H1 (cell line): Measurements from ENCODE around the gene LAT. TPM values are rescaled to one million over a fixed set of nuclear protein-coding genes. Genes with fewer than 3 reads are reported as not detected.

Source experiments
- BACH1 ChIP-seq: IDR thresholded peaks from 2 replicates; pipeline ENCODE4 v1.6.1; 2012; ENCODE audit warnings: low read length, improper control_type of control experiment
- FOSL1 ChIP-seq: IDR thresholded peaks from 2 replicates; pipeline ENCODE4 v1.6.1; 2011; ENCODE audit warnings: mild to moderate bottlenecking, low read depth, low read length, moderate library complexity; ENCODE audit not compliant: insufficient read depth
- MAFK ChIP-seq: IDR thresholded peaks from 2 replicates; pipeline ENCODE4 v1.6.1; 2012; ENCODE audit warnings: low read depth, mild to moderate bottlenecking, improper control_type of control experiment, low read length
- POLR2AphosphoS5 ChIP-seq: IDR thresholded peaks from 2 replicates; pipeline ENCODE4 v1.6.1; 2011; ENCODE audit warnings: low read depth, low read length
- RAD21 ChIP-seq, 2 experiments: IDR thresholded peaks in 1 of 2; conservative IDR thresholded peaks in 1 of 2; 2 replicates each; pipeline ENCODE4 v1.6.1; 2011; ENCODE audit warnings: low read depth in 2 of 2, low read length in 2 of 2, improper control_type of control experiment in 1 of 2, inconsistent platforms in 1 of 2, mild to moderate bottlenecking in 1 of 2, moderate library complexity in 1 of 2
- RBBP5 ChIP-seq: IDR thresholded peaks from 2 replicates; pipeline ENCODE4 v1.7.1; 2012; ENCODE audit warnings: low read depth, mild to moderate bottlenecking, inconsistent platforms, low read length, moderate library complexity, borderline replicate concordance
- ZNF274 ChIP-seq: IDR thresholded peaks from 2 replicates; pipeline ENCODE4 v1.7.0; 2012; ENCODE audit warnings: low read length, borderline replicate concordance; ENCODE audit errors: extremely low read depth
- polyA plus RNA-seq, 7 experiments: library from polyadenylated mRNA; depleted of rRNA in 3 of 7; stranded (reverse) in 5 of 7; unstranded in 2 of 7; fragments of >200 nt in 5 of 7; fragments of 200-250 nt in 2 of 7; gene quantifications; 1 replicate in 5 of 7; 2 replicates in 1 of 7; 4 replicates in 1 of 7; pipeline versions ENCODE4 v1.2.1 to v1.2.3, GENCODE V29; 2011 to 2013; ENCODE audit warnings: missing spikeins in 2 of 7, mixed read lengths in 2 of 7
- total RNA-seq: library from RNA; stranded (reverse); fragmentation: NEBNext Ultra II Directional; extraction: Animal tissue kit (Norgen Biotek cat#: 25700); gene quantifications from 2 replicates; pipeline ENCODE4 v1.2.1, GENCODE V29; 2021
- TF ChIP-seq, protein P1 (sequence below): fragments of 300-600 bp; sonication (generic); IDR thresholded peaks from 2 replicates; pipeline ENCODE4 v1.7.1; 2012; ENCODE audit warnings: low read length, moderate library complexity, mild to moderate bottlenecking, inconsistent platforms; ENCODE audit not compliant: insufficient replicate concordance
- TF ChIP-seq, protein P2 (sequence below): IDR thresholded peaks from 2 replicates; pipeline ENCODE4 v1.6.1; 2012; ENCODE audit warnings: inconsistent platforms

Gene LAT
- total and polyA plus RNA-seq, 2 of the 8 experiments (the other 6 are each of a cell fraction or from before 2014, with no cell fraction given), result 2.7 to 3.4 TPM

DNA sequence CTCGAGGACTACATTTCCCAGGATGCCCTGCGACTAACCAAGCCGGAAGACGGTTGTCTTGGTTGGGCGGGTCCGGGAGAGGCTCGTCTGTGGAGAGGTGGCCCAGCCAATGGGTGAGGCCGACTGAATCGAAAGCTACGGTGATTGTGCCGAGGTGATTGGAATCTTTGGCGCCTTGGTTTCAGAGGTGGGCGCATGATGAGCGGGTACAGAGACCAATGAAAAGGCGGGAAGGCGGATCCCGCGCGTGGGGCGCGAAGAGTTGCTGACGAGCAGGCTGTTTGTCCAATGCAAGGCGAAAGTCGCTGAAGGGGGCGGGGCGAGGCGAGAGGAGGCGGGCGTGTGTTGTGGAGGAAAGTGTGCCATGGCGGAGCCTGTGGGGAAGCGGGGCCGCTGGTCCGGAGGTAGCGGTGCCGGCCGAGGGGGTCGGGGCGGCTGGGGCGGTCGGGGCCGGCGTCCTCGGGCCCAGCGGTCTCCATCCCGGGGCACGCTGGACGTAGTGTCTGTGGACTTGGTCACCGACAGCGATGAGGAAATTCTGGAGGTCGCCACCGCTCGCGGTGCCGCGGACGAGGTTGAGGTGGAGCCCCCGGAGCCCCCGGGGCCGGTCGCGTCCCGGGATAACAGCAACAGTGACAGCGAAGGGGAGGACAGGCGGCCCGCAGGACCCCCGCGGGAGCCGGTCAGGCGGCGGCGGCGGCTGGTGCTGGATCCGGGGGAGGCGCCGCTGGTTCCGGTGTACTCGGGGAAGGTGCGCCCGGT, 34.0 kb upstream of the LAT start, which contains the start of gene NFATC2IP (continued):
- TF ChIP-seq, protein P1, sequence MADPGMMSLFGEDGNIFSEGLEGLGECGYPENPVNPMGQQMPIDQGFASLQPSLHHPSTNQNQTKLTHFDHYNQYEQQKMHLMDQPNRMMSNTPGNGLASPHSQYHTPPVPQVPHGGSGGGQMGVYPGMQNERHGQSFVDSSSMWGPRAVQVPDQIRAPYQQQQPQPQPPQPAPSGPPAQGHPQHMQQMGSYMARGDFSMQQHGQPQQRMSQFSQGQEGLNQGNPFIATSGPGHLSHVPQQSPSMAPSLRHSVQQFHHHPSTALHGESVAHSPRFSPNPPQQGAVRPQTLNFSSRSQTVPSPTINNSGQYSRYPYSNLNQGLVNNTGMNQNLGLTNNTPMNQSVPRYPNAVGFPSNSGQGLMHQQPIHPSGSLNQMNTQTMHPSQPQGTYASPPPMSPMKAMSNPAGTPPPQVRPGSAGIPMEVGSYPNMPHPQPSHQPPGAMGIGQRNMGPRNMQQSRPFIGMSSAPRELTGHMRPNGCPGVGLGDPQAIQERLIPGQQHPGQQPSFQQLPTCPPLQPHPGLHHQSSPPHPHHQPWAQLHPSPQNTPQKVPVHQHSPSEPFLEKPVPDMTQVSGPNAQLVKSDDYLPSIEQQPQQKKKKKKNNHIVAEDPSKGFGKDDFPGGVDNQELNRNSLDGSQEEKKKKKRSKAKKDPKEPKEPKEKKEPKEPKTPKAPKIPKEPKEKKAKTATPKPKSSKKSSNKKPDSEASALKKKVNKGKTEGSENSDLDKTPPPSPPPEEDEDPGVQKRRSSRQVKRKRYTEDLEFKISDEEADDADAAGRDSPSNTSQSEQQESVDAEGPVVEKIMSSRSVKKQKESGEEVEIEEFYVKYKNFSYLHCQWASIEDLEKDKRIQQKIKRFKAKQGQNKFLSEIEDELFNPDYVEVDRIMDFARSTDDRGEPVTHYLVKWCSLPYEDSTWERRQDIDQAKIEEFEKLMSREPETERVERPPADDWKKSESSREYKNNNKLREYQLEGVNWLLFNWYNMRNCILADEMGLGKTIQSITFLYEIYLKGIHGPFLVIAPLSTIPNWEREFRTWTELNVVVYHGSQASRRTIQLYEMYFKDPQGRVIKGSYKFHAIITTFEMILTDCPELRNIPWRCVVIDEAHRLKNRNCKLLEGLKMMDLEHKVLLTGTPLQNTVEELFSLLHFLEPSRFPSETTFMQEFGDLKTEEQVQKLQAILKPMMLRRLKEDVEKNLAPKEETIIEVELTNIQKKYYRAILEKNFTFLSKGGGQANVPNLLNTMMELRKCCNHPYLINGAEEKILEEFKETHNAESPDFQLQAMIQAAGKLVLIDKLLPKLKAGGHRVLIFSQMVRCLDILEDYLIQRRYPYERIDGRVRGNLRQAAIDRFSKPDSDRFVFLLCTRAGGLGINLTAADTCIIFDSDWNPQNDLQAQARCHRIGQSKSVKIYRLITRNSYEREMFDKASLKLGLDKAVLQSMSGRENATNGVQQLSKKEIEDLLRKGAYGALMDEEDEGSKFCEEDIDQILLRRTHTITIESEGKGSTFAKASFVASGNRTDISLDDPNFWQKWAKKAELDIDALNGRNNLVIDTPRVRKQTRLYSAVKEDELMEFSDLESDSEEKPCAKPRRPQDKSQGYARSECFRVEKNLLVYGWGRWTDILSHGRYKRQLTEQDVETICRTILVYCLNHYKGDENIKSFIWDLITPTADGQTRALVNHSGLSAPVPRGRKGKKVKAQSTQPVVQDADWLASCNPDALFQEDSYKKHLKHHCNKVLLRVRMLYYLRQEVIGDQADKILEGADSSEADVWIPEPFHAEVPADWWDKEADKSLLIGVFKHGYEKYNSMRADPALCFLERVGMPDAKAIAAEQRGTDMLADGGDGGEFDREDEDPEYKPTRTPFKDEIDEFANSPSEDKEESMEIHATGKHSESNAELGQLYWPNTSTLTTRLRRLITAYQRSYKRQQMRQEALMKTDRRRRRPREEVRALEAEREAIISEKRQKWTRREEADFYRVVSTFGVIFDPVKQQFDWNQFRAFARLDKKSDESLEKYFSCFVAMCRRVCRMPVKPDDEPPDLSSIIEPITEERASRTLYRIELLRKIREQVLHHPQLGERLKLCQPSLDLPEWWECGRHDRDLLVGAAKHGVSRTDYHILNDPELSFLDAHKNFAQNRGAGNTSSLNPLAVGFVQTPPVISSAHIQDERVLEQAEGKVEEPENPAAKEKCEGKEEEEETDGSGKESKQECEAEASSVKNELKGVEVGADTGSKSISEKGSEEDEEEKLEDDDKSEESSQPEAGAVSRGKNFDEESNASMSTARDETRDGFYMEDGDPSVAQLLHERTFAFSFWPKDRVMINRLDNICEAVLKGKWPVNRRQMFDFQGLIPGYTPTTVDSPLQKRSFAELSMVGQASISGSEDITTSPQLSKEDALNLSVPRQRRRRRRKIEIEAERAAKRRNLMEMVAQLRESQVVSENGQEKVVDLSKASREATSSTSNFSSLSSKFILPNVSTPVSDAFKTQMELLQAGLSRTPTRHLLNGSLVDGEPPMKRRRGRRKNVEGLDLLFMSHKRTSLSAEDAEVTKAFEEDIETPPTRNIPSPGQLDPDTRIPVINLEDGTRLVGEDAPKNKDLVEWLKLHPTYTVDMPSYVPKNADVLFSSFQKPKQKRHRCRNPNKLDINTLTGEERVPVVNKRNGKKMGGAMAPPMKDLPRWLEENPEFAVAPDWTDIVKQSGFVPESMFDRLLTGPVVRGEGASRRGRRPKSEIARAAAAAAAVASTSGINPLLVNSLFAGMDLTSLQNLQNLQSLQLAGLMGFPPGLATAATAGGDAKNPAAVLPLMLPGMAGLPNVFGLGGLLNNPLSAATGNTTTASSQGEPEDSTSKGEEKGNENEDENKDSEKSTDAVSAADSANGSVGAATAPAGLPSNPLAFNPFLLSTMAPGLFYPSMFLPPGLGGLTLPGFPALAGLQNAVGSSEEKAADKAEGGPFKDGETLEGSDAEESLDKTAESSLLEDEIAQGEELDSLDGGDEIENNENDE, result no peak
- TF ChIP-seq RAD21 (IDR thresholded peaks at IDR 0.05 in 1 of 2, conservative IDR thresholded peaks at IDR 0.05 in 1 of 2; ENCODE audit: low read depth in 2 of 2, low read length in 2 of 2) (no peak), FOSL1 (no peak), MAFK (no peak), ZNF274 (no peak), RBBP5 (no peak), POLR2AphosphoS5 (peak; percentile 70; the same call in 1 of the 2 replicates), BACH1 (peak; percentile 70)
- TF ChIP-seq, protein P2, sequence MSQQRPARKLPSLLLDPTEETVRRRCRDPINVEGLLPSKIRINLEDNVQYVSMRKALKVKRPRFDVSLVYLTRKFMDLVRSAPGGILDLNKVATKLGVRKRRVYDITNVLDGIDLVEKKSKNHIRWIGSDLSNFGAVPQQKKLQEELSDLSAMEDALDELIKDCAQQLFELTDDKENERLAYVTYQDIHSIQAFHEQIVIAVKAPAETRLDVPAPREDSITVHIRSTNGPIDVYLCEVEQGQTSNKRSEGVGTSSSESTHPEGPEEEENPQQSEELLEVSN, result no peak
